RWPE2 (cell line): ENCODE measurements around the gene SERPINC1.

Experiments
- ATAC-seq: fragments of 200-7000 bp; cut with Tn5 transposase; 3 replicates; pipeline ENCODE4 v1.9.1; 2021; ENCODE audit warnings: low read depth
- DNase-seq: peaks from one replicate; pipeline ENCODE4 v3.0.0-alpha.2; 2020; ENCODE audit warnings: low spot score
- H3K27ac ChIP-seq: fragments of 450-650 bp; 2 replicates; pipeline ENCODE4 v1.5.1; 2017; ENCODE audit warnings: mild to moderate bottlenecking; ENCODE audit not compliant: poor library complexity, severe bottlenecking
- H3K27me3 ChIP-seq: fragments of 250-450 bp; sonication (Bioruptor Pico); 2 replicates; pipeline ENCODE4 v1.5.1; 2021; ENCODE audit warnings: mild to moderate bottlenecking, moderate library complexity; ENCODE audit not compliant: insufficient read depth, poor library complexity, severe bottlenecking
- H3K36me3 ChIP-seq: fragments of 250-450 bp; sonication (Bioruptor Pico); 2 replicates; pipeline ENCODE4 v1.5.1; 2020; ENCODE audit warnings: low read depth, mild to moderate bottlenecking, moderate library complexity
- H3K4me1 ChIP-seq: fragments of 250-450 bp; sonication (Bioruptor Pico); 2 replicates; pipeline ENCODE4 v1.5.1; 2021; ENCODE audit warnings: mild to moderate bottlenecking, moderate library complexity; ENCODE audit not compliant: insufficient read depth, poor library complexity, severe bottlenecking
- H3K4me3 ChIP-seq: fragments of 250-450 bp; sonication (Bioruptor Pico); 2 replicates; pipeline ENCODE4 v1.5.1; 2021; ENCODE audit warnings: mild to moderate bottlenecking, moderate library complexity; ENCODE audit not compliant: severe bottlenecking
- H3K9me3 ChIP-seq: fragments of 250-450 bp; sonication (Bioruptor Pico); 2 replicates; pipeline ENCODE4 v1.5.1; 2021; ENCODE audit warnings: mild to moderate bottlenecking, moderate library complexity; ENCODE audit not compliant: severe bottlenecking
- CTCF ChIP-seq: fragments of 450-650 bp; IDR thresholded peaks from one replicate; pipeline ENCODE4 v1.5.1; 2017; ENCODE audit warnings: mild to moderate bottlenecking, moderate library complexity; ENCODE audit not compliant: poor library complexity, severe bottlenecking

The SERPINC1 gene

GRCh38 chr1:173868266-173869020 is 48.7 kb downstream of the SERPINC1 start, which contains the start of gene ZBTB37:
TSS of gene ZBTB37 (plus strand) at chr1:173868380. CDS start at chr1:173870226, 1,846 bp downstream.
- Histone ChIP-seq H3K27me3 (no peaks in the 10 kb centered on the region), H3K4me1 (peaks cover 18% of the 10 kb centered on the region), H3K36me3 (peaks cover 60% of the 10 kb centered on the region), H3K9me3 (no peaks in the 10 kb centered on the region), H3K4me3 (peak within 1 kb of the TSS; percentile 92), H3K27ac (peak within 1 kb of the TSS; percentile 91)
- DNase-seq (peak; percentile 94), ATAC-seq (peak; percentile 68)
- TF ChIP-seq CTCF: peak; percentile 22

GRCh38 chr1:173867753-173868265 is 49.3 kb downstream of the SERPINC1 start, which contains the start of gene GAS5:
TSS of gene GAS5 (minus strand) at chr1:173867989.
- no peak for TF ChIP-seq CTCF
- H3K4me1 ChIP-seq: peaks cover 18% of the 10 kb centered on the region

GRCh38 chr1:173867141-173867752 is 49.9 kb downstream of the SERPINC1 start:
- peak overlapping the region; percentile 91 for H3K27ac ChIP-seq
- peaks cover 65% of the 10 kb centered on the region for H3K36me3 ChIP-seq
- ATAC-seq (no peak), DNase-seq (no peak)
- H3K9me3 ChIP-seq: no peaks in the 10 kb centered on the region
- no peak for TF ChIP-seq CTCF
- H3K4me3 ChIP-seq: peak overlapping the region; percentile 92
- H3K4me1 ChIP-seq: peaks cover 18% of the 10 kb centered on the region
- no peaks in the 10 kb centered on the region for H3K27me3 ChIP-seq

More at GRCh38 chr1:173867753-173868265, 49.3 kb downstream of the SERPINC1 start, which contains the start of gene GAS5:
- DNase-seq (peak; percentile 100), ATAC-seq (peak; percentile 78)
- no peaks in the 10 kb centered on the region for H3K9me3 ChIP-seq
- H3K27me3 ChIP-seq: no peaks in the 10 kb centered on the region
- H3K4me3 ChIP-seq: peak within 1 kb of the TSS; percentile 92
- H3K36me3 ChIP-seq: peaks cover 62% of the 10 kb centered on the region
- peak within 1 kb of the TSS; percentile 91 for H3K27ac ChIP-seq

GRCh38 chr1:173866413-173867115 is 50.6 kb downstream of the SERPINC1 start:
- no peaks in the 10 kb centered on the region for H3K9me3 ChIP-seq
- H3K27me3 ChIP-seq: no peaks in the 10 kb centered on the region
- ATAC-seq (no peak), DNase-seq (no peak)
- H3K4me3 ChIP-seq: peak overlapping the region; percentile 92
- peak overlapping the region; percentile 91 for H3K27ac ChIP-seq
- H3K36me3 ChIP-seq: peaks cover 59% of the 10 kb centered on the region
- peaks cover 18% of the 10 kb centered on the region for H3K4me1 ChIP-seq
- no peak for TF ChIP-seq CTCF
